KBM-7 (cell line): ENCODE data around the gene RAB11FIP4.

ENCODE experiments used
- DNase-seq: peaks from one replicate; pipeline ENCODE4 v3.0.0-alpha.2; 2015
- in situ Hi-C: fragments of 300-500 bp; cut with MboI; formaldehyde crosslinking; loops from 2 replicates; pipeline ENCODE4 v1.14.3; 2020; ENCODE audit warnings: low sequenced_read_pairs, low pct_unique_long_range_greater_than_20kb, mixed read lengths

RAB11FIP4 gene

GRCh38 chr17:31509095-31509804 is 117.8 kb downstream of the RAB11FIP4 start:
- in situ Hi-C loops: loop anchor here (25.0 kb wide), 1 partner anchor 297 kb away; no protein-coding TSS in a partner anchor
- DNase-seq: no peak

GRCh38 chr17:31509805-31510177 is 118.3 kb downstream of the RAB11FIP4 start:
- in situ Hi-C loops: loop anchor here (25.0 kb wide), 1 partner anchor 297 kb away; no protein-coding TSS in a partner anchor
- no peak for DNase-seq

- DNase-seq: no peak
- in situ Hi-C loops: loop anchor here (25.0 kb wide), 1 partner anchor 298 kb away; no protein-coding TSS in a partner anchor
These were observed 119.1 kb downstream of the RAB11FIP4 start for GRCh38 chr17:31510308-31511194.

GRCh38 chr17:31511195-31511578 is 119.7 kb downstream of the RAB11FIP4 start:
- in situ Hi-C loops: loop anchor here (25.0 kb wide), 1 partner anchor 299 kb away; no protein-coding TSS in a partner anchor

GRCh38 chr17:31511580-31511979 is 120.1 kb downstream of the RAB11FIP4 start:
- no peak for DNase-seq
- in situ Hi-C loops: loop anchor here (25.0 kb wide), 1 partner anchor 299 kb away; no protein-coding TSS in a partner anchor

More at GRCh38 chr17:31511195-31511578, 119.7 kb downstream of the RAB11FIP4 start:
- no peak for DNase-seq

GRCh38 chr17:31512104-31512740 is 120.7 kb downstream of the RAB11FIP4 start:
- in situ Hi-C loops: loop anchor here (25.0 kb wide), 1 partner anchor 300 kb away; no protein-coding TSS in a partner anchor
- DNase-seq: no peak

GRCh38 chr17:31512796-31513195 is 121.3 kb downstream of the RAB11FIP4 start:
- in situ Hi-C loops: loop anchor here (25.0 kb wide), 1 partner anchor 300 kb away; no protein-coding TSS in a partner anchor
- DNase-seq: no peak

GRCh38 chr17:31513731-31514427 is 122.4 kb downstream of the RAB11FIP4 start:
- no peak for DNase-seq
- in situ Hi-C loops: loop anchor here (25.0 kb wide), 1 partner anchor 302 kb away; no protein-coding TSS in a partner anchor

GRCh38 chr17:31515267-31515666 is 123.8 kb downstream of the RAB11FIP4 start:
- in situ Hi-C loops: loop anchor here (25.0 kb wide), 1 partner anchor 303 kb away; no protein-coding TSS in a partner anchor
- no peak for DNase-seq

- in situ Hi-C loops: loop anchor here (25.0 kb wide), 1 partner anchor 305 kb away; no protein-coding TSS in a partner anchor
- DNase-seq: no peak
These were observed 126.0 kb downstream of the RAB11FIP4 start for GRCh38 chr17:31517524-31517923.

GRCh38 chr17:31518478-31518877 is 127.0 kb downstream of the RAB11FIP4 start:
- in situ Hi-C loops: loop anchor here (25.0 kb wide), 1 partner anchor 306 kb away; no protein-coding TSS in a partner anchor
- no peak for DNase-seq

GRCh38 chr17:31521632-31522283 is 130.3 kb downstream of the RAB11FIP4 start:
- DNase-seq: no peak
- in situ Hi-C loops: loop anchor here (10.0 to 25.0 kb wide), 2 partner anchors 87 to 309 kb away; no protein-coding TSS in a partner anchor

- no peak for DNase-seq
- in situ Hi-C loops: loop anchor here (10.0 to 25.0 kb wide), 2 partner anchors 88 to 310 kb away; no protein-coding TSS in a partner anchor
These were observed 130.9 kb downstream of the RAB11FIP4 start for GRCh38 chr17:31522284-31522931.

- in situ Hi-C loops: loop anchor here (10.0 to 25.0 kb wide), 2 partner anchors 88 to 311 kb away; no protein-coding TSS in a partner anchor
- no peak for DNase-seq
These were observed 131.6 kb downstream of the RAB11FIP4 start for GRCh38 chr17:31522987-31523495.

- in situ Hi-C loops: loop anchor here (10.0 to 25.0 kb wide), 2 partner anchors 89 to 312 kb away; no protein-coding TSS in a partner anchor
- no peak for DNase-seq
These were observed 132.6 kb downstream of the RAB11FIP4 start for GRCh38 chr17:31523862-31524730.
